ENCODE data around the gene BCKDHB. TPM values are rescaled to one million over a fixed set of nuclear protein-coding genes. Genes with fewer than 3 reads are reported as not detected.

BCKDHB gene
- total and polyA plus RNA-seq, 9 donors = 12.0 to 33.4 (median 18.7) TPM

GRCh38 chr6:80388507-80388906, 282.0 kb downstream of the BCKDHB start:
- intact Hi-C loops (cut with DNase I) = no loop called here
- 87 to 94% (median 89%) methylated on average over 3 of the region's 3 CpGs for WGBS, 3 donors
- Histone ChIP-seq H3K36me3 (no peaks in the 10 kb centered on the region), H3K27ac (no peak overlapping the region), H3K4me1 (ENCODE audit: insufficient read depth) (no peaks in the 10 kb centered on the region), H3K27me3 (no peaks in the 10 kb centered on the region), H3K9me3 (no peaks in the 10 kb centered on the region), H3K4me3 (no peak overlapping the region)
- DNase-seq = no peak
- TF ChIP-seq, protein P1, sequence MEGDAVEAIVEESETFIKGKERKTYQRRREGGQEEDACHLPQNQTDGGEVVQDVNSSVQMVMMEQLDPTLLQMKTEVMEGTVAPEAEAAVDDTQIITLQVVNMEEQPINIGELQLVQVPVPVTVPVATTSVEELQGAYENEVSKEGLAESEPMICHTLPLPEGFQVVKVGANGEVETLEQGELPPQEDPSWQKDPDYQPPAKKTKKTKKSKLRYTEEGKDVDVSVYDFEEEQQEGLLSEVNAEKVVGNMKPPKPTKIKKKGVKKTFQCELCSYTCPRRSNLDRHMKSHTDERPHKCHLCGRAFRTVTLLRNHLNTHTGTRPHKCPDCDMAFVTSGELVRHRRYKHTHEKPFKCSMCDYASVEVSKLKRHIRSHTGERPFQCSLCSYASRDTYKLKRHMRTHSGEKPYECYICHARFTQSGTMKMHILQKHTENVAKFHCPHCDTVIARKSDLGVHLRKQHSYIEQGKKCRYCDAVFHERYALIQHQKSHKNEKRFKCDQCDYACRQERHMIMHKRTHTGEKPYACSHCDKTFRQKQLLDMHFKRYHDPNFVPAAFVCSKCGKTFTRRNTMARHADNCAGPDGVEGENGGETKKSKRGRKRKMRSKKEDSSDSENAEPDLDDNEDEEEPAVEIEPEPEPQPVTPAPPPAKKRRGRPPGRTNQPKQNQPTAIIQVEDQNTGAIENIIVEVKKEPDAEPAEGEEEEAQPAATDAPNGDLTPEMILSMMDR (IDR thresholded peaks at IDR 0.05) = no peak
- TF ChIP-seq EP300 (IDR thresholded peaks at IDR 0.05) (no peak), POLR2A (IDR thresholded peaks at IDR 0.05) (no peak)

Other genes with a start within 250 kb of the BCKDHB start
- 1 to 10 TPM; 1.1 to 3.1 (median 1.8) TPM for gene ELOVL4, start 159.1 kb upstream of the BCKDHB start, total RNA-seq
- 1 to 10 TPM; 1.6 to 1.8 TPM for gene ELOVL4, start 159.1 kb upstream of the BCKDHB start, polyA plus RNA-seq
- under 1 TPM in 5 of 7 donors, not detected in 2; 0.10 to 0.94 (median 0.80) TPM for gene TTK, start 102.0 kb upstream of the BCKDHB start, total RNA-seq
- under 1 TPM; 0.36 to 0.87 TPM for gene TTK, start 102.0 kb upstream of the BCKDHB start, polyA plus RNA-seq